GM12872 (cell line): Measurements from ENCODE around the gene CTDP1.

Experiments used
- TF ChIP-seq, protein P1 (sequence below): IDR thresholded peaks from 3 replicates; pipeline ENCODE4 v1.5.1; 2011; ENCODE audit warnings: low read depth, mild to moderate bottlenecking, low read length, moderate library complexity; ENCODE audit not compliant: insufficient read depth

Gene CTDP1

GRCh38 chr18:79724299-79725080 lies 44.9 kb downstream of the CTDP1 start:
- TF ChIP-seq, protein P1, sequence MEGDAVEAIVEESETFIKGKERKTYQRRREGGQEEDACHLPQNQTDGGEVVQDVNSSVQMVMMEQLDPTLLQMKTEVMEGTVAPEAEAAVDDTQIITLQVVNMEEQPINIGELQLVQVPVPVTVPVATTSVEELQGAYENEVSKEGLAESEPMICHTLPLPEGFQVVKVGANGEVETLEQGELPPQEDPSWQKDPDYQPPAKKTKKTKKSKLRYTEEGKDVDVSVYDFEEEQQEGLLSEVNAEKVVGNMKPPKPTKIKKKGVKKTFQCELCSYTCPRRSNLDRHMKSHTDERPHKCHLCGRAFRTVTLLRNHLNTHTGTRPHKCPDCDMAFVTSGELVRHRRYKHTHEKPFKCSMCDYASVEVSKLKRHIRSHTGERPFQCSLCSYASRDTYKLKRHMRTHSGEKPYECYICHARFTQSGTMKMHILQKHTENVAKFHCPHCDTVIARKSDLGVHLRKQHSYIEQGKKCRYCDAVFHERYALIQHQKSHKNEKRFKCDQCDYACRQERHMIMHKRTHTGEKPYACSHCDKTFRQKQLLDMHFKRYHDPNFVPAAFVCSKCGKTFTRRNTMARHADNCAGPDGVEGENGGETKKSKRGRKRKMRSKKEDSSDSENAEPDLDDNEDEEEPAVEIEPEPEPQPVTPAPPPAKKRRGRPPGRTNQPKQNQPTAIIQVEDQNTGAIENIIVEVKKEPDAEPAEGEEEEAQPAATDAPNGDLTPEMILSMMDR, result no peak

GRCh38 chr18:79725486-79725885 lies 45.9 kb downstream of the CTDP1 start:
- TF ChIP-seq, protein P1, result no peak

DNA sequence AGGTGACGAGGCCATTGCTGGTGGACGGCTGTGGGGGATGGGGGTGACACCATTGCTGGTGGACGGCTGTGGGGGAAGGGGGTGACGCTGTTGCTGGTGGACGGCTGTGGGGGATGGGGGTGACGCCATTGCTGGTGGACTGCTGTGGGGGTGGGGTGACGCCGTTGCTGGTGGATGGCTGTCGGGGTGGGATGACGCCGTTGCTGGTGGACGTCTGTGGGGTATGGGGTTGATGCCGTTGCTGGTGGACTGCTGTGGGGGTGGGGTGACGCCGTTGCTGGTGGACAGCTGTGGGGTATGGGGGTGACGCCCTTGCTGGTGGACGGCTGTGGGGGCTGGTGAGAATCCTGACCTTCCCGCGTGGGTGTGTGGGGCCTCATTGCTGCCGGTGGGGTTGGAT lies 47.1 kb downstream of the CTDP1 start:
- TF ChIP-seq, protein P1, result no peak

- TF ChIP-seq, protein P1, result no peak
Observed at GRCh38 chr18:79727211-79727610, 47.6 kb downstream of the CTDP1 start.

DNA sequence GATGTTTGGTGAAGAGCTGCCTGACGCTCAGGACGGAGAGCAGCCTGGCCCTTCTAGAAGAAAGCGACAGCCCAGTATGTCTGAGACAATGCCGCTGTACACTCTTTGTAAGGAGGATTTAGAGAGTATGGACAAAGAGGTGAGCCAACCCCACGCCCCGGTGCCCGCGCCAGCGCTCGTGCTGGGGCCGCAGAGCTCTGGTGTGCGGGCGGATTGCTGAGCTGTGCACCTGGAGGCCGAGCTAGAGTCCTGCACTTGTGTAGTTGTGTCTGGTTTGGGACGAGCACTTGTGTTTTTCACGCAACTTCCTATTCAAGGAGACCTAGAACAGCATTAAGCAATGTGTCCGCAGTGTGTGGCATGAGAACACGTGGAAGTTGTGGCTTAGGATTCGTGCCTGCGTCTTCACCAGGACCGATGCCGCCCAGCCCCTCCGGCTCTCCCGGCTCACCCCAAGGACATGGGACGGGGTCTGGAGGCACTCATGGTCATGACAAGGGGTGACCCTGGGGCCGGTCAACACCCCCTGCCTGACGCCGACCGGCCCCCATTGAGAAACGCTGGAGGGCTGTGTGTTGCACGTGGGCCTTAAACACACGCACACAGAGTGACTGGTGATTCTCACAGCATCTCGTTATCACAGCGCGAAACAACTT lies 49.5 kb downstream of the CTDP1 start:
- TF ChIP-seq, protein P1, result no peak

DNA sequence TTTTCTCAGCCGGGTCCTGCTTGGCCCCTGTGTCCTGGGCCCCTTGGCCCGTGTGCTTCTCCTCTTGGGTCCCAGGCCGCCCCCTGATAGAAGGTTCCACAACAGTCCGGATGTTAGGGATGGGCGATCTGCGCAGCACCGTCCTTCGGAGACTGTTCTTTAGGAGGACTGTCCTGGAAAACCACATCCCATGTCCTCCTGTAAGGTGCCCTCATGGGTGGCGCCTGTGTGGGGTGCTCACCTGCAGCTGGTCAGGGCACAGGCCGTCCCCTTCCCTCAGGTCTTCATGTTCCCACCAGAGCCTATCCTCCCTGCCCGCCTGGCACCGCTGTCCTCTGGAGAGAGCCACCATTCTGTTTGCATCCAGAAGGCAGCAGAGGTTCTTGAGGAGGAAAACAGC lies 50.0 kb downstream of the CTDP1 start:
- TF ChIP-seq, protein P1, result no peak

GRCh38 chr18:79730804-79731203 lies 51.2 kb downstream of the CTDP1 start:
- TF ChIP-seq, protein P1, result no peak
